HUES6 (cell line): ENCODE measurements around the gene MOB3C.

Source experiments
- H3K27ac ChIP-seq: 2 replicates; pipeline ENCODE4 v1.7.0; 2013; ENCODE audit warnings: low read depth, mild to moderate bottlenecking, low read length, inconsistent platforms
- H3K27me3 ChIP-seq: 2 replicates; pipeline ENCODE4 v1.6.1; 2013; ENCODE audit warnings: low read length; ENCODE audit not compliant: control insufficient read depth, insufficient read depth
- H3K36me3 ChIP-seq: 2 replicates; pipeline ENCODE4 v1.6.1; 2013; ENCODE audit warnings: low read length; ENCODE audit not compliant: control insufficient read depth, insufficient read depth
- H3K4me1 ChIP-seq: 2 replicates; pipeline ENCODE4 v1.6.1; 2013; ENCODE audit warnings: low read length; ENCODE audit not compliant: control insufficient read depth, insufficient read depth
- H3K4me3 ChIP-seq: 2 replicates; pipeline ENCODE4 v1.5.1; 2013; ENCODE audit warnings: low read depth, low read length
- H3K9ac ChIP-seq: one replicate; pipeline ENCODE4 v1.6.1; 2013; ENCODE audit warnings: mild to moderate bottlenecking, low read length
- H3K9me3 ChIP-seq: 2 replicates; pipeline ENCODE4 v1.6.1; 2013; ENCODE audit warnings: low read depth, low read length; ENCODE audit not compliant: control insufficient read depth, insufficient read depth

Gene MOB3C

DNA sequence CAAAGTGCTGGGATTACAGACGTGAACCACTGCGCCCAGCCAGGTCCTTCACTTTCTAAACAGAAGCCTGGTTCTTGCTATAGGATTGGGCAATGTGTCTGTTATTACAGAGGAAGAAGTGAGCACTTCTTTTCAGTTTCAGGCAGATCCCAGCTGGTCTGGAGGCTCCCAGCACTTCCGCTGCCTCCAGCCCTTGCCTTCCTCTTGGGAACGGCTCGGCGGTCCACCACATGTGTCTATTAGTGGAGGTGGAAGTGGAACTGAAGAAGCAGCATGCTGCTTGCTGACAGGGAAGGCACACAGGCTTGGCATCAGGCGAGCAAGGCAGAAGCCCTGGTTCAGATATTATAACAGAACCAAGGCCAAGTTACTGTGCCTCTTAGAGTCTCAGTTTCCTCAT, 29.5 kb downstream of the MOB3C start:
- no peak overlapping the region for H3K27ac ChIP-seq
- H3K4me3 ChIP-seq, result no peak overlapping the region
- peaks cover 40% of the 10 kb centered on the region for H3K36me3 ChIP-seq
- H3K4me1 ChIP-seq, result no peaks in the 10 kb centered on the region
- no peaks in the 10 kb centered on the region for H3K9me3 ChIP-seq
- no peaks in the 10 kb centered on the region for H3K27me3 ChIP-seq
- no peak overlapping the region for H3K9ac ChIP-seq

DNA sequence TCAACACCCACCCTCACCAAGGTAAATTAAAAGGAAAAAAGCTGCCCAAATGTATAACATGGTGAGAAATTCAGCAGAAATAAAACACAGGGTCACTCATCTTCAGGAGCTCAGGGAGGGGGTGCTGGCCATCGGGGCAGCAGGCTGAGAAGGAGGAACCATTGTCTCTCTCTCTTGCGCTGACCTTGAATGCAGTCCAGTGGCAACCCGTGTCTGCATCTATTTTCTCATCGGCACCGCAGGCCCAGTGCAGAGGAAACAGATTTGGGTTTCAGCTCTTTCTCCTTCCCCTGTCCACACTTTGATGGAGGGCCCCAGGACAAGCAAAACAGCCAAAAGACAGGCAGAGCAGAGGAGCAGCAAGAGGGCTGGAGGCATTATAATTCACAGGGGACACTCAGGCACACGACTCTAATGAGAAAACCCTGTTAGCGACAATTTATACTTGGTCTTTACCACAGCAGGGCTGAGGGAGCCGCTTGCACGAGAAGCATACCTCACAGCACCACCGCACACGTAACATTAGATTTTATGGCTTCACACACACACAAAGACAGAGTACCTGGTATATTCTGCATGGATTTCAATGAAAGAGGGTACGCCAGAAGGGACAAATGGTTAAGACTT, 31.2 kb downstream of the MOB3C start:
- peaks cover 35% of the 10 kb centered on the region; the same call in 1 of the 2 replicates for H3K36me3 ChIP-seq
- H3K27ac ChIP-seq, result no peak overlapping the region
- no peak overlapping the region for H3K9ac ChIP-seq
- no peaks in the 10 kb centered on the region for H3K4me1 ChIP-seq
- no peaks in the 10 kb centered on the region for H3K9me3 ChIP-seq
- H3K4me3 ChIP-seq, result no peak overlapping the region
- H3K27me3 ChIP-seq, result no peaks in the 10 kb centered on the region

DNA sequence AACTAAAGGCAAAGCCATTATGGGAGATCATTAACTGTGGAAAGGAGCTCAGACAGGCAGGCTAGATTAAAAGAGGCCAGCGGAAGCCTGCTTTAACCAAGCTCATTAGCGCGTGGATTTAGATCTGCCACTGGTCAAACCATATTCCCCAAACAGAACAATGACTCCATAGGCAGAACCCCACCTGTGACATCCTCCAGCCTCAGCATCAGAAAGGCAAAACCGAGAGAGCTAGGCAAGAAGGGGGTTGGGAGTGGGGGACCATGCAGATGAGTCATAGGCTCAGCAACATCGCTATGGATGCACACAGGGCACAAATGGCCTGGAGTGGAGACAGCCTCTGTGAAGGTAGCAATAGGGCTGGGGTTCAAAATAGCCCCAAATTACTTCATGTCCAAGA, 33.1 kb downstream of the MOB3C start:
- H3K27ac ChIP-seq, result no peak overlapping the region
- H3K36me3 ChIP-seq, result peaks cover 29% of the 10 kb centered on the region; the same call in 1 of the 2 replicates
- no peaks in the 10 kb centered on the region for H3K9me3 ChIP-seq
- no peaks in the 10 kb centered on the region for H3K27me3 ChIP-seq
- H3K9ac ChIP-seq, result no peak overlapping the region
- no peak overlapping the region for H3K4me3 ChIP-seq
- H3K4me1 ChIP-seq, result no peaks in the 10 kb centered on the region

GRCh38 chr1:46582972-46583371, 33.6 kb downstream of the MOB3C start:
- Histone ChIP-seq H3K9ac (no peak overlapping the region), H3K9me3 (no peaks in the 10 kb centered on the region), H3K36me3 (peaks cover 29% of the 10 kb centered on the region; the same call in 1 of the 2 replicates), H3K4me1 (no peaks in the 10 kb centered on the region), H3K4me3 (no peak overlapping the region), H3K27ac (no peak overlapping the region), H3K27me3 (no peaks in the 10 kb centered on the region)

DNA sequence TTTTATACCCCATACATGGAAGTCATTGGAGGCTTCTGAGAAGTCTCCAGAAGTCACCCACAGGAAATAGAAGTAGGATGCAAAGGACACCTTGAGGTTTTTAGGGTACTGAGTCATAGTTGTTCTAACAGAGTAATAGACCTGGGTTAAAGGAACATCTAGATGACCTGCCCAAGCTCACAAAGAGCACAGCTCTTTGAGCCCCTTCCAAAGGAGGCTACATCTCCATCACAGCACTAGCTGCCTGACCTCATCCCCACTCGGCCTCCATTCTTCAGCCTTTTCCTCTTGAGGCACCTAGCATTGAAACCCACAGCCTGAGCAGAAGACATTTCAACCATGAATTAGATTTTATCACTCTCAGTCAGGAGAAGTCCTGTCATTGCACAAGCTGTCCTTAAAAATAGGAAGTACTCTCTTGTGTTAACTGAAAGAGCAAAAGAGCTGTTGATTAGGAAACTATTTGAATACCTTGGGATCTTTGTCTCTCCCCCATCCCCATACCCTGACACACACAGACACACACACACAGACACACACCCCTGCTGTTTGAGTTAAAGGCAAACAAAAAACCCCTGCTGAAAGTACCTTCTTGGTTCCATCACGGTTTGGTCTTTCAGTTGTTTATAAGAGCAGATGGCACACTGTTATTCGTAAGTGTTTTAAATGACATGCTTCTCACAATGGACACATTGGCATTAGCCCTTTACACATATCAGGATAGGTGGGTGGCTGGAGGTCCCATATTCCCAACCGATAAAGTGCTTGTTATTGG, 34.7 kb downstream of the MOB3C start:
- no peak overlapping the region for H3K27ac ChIP-seq

DNA sequence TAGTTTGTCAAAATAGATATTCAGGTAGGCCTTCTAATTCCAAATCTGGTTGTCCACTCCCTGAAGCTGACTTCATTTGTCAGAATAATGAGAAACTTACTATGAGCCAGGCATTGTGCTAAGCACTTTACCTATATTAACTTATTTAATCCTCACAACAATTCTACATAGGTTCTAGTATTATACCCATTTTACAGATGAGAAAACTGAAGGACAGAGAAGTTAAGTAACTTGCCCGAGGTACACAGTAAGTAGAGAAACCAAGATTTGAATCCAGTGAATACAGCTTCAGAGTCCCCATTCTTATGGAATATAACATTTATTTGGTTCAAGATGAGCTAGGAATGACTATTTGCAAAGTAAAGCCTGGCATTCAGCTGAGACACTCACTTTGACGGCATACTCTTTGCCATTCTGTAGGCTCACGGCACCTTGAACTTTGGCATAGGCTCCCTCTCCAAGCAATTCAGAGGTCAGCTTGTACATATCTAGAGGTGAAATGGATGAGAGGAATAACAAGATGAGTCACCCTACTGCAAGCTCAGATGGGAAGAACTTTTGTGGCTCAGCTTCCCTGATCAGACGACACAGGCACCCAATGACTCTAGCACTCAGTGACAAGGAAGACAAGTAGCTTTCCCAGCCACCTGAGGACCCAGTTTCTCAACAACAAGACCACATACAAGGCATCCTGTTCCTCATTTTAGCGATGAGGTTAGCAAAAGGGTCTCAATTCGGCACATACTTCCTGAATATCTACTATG, 36.3 kb downstream of the MOB3C start:
- Histone ChIP-seq H3K27ac (no peak overlapping the region), H3K4me1 (peaks cover 10% of the 10 kb centered on the region), H3K36me3 (peaks cover 31% of the 10 kb centered on the region; the same call in 1 of the 2 replicates), H3K9ac (no peak overlapping the region), H3K4me3 (no peak overlapping the region), H3K27me3 (no peaks in the 10 kb centered on the region), H3K9me3 (no peaks in the 10 kb centered on the region)

More for the DNA sequence above, 34.7 kb downstream of the MOB3C start:
- H3K4me1 ChIP-seq, result no peaks in the 10 kb centered on the region
- peaks cover 32% of the 10 kb centered on the region; the same call in 1 of the 2 replicates for H3K36me3 ChIP-seq
- H3K9me3 ChIP-seq, result no peaks in the 10 kb centered on the region
- H3K27me3 ChIP-seq, result no peaks in the 10 kb centered on the region
- H3K4me3 ChIP-seq, result no peak overlapping the region
- no peak overlapping the region for H3K9ac ChIP-seq

GRCh38 chr1:46577671-46578070, 38.9 kb downstream of the MOB3C start:
- Histone ChIP-seq H3K27me3 (no peaks in the 10 kb centered on the region), H3K36me3 (peaks cover 30% of the 10 kb centered on the region; the same call in 1 of the 2 replicates), H3K27ac (no peak overlapping the region), H3K4me1 (peaks cover 13% of the 10 kb centered on the region), H3K4me3 (no peak overlapping the region), H3K9ac (no peak overlapping the region), H3K9me3 (no peaks in the 10 kb centered on the region)

DNA sequence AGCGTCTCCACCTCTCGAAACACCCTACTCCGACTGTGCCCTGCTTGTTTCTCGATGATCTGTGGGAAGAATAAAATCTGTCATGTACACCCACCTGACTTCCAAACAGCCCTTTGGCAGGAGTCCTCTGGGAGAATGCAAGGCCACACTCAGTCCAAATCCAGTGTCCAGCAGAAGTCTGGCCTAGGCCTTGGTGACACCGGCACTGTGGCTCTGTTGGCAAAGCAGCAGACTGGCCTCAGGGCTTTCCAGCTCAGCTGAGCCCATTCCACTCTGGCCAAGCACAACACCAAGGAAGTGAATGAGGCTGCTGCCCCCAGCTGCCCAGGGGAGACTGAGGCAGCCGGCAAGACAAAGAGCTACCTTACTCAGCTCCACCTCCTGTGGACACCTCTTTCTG, 40.0 kb downstream of the MOB3C start:
- H3K9me3 ChIP-seq, result no peaks in the 10 kb centered on the region
- H3K27ac ChIP-seq, result no peak overlapping the region
- no peaks in the 10 kb centered on the region for H3K27me3 ChIP-seq
- peaks cover 13% of the 10 kb centered on the region for H3K4me1 ChIP-seq
- no peak overlapping the region for H3K9ac ChIP-seq
- no peak overlapping the region for H3K4me3 ChIP-seq
- H3K36me3 ChIP-seq, result peaks cover 24% of the 10 kb centered on the region; the same call in 1 of the 2 replicates

GRCh38 chr1:46575778-46576177, 40.8 kb downstream of the MOB3C start:
- 0 out of 2 replicates have a peak overlapping the region, but pooled peaks have one; percentile 28 for H3K27ac ChIP-seq
- no peaks in the 10 kb centered on the region for H3K27me3 ChIP-seq
- peaks cover 13% of the 10 kb centered on the region for H3K4me1 ChIP-seq
- peaks cover 22% of the 10 kb centered on the region; the same call in 1 of the 2 replicates for H3K36me3 ChIP-seq
- H3K9me3 ChIP-seq, result no peaks in the 10 kb centered on the region
- H3K9ac ChIP-seq, result no peak overlapping the region
- no peak overlapping the region for H3K4me3 ChIP-seq

- Histone ChIP-seq H3K9ac (no peak overlapping the region), H3K9me3 (no peaks in the 10 kb centered on the region), H3K4me3 (no peak overlapping the region), H3K27ac (0 out of 2 replicates have a peak overlapping the region, but pooled peaks have one; percentile 28), H3K27me3 (no peaks in the 10 kb centered on the region), H3K36me3 (peaks cover 17% of the 10 kb centered on the region; the same call in 1 of the 2 replicates), H3K4me1 (peaks cover 13% of the 10 kb centered on the region)
Observed at GRCh38 chr1:46575300-46575699, 41.3 kb downstream of the MOB3C start.
